ENCODE data around the gene NSUN6. TPM values are rescaled to one million over a fixed set of nuclear protein-coding genes. Genes with fewer than 3 reads are reported as not detected.

The NSUN6 gene
- 6.6 and 8.5 TPM in 2 replicates for total RNA-seq

GRCh38 chr10:18651324-18652007, at the start of gene NSUN6:
NSUN6 (minus strand) TSS chr10:18651587; CDS start chr10:18651203, 384 bp downstream.

GRCh38 chr10:18659125-18659818, 7.9 kb upstream of the NSUN6 start, which contains the start of gene ARL5B:
ARL5B (plus strand) TSS chr10:18659431; CDS start chr10:18659638, 207 bp downstream.

Other genes with a start within 250 kb of the NSUN6 start
- gene ARL5B, start 7.8 kb upstream of the NSUN6 start, total RNA-seq: 29.7 and 34.1 TPM in 2 replicates

All from vein endothelial cell (primary cell).